Common myeloid progenitor, CD34-positive (primary cell): ENCODE results near the gene MYO6.
"Not testable (repeated sequence)": the region's sequence is repeated elsewhere in the genome, so short reads cannot be mapped to it uniquely, and the experiment has no call there.

Experiments used
- CTCF ChIA-PET: fragments of 350-600 bp; sonication (Branson Sonifier 250); formaldehyde crosslinking; loops from one replicate; lab custom pipeline; 2021; ENCODE audit warnings: antibody characterized with exemption; lab: Charles Lee
- POLR2A ChIA-PET: fragments of 350-600 bp; sonication (Branson Sonifier 250); formaldehyde crosslinking; loops from one replicate; lab custom pipeline; 2021; ENCODE audit warnings: antibody characterized with exemption; lab: Charles Lee
- DNase-seq, 3 donors: peaks; one replicate each; pipeline versions ENCODE4 v3.0.0 to v3.0.0-alpha.2; 2013
- H3K27ac ChIP-seq, 2 experiments: 1 replicate in 1 of 2; 2 replicates in 1 of 2; pipeline ENCODE4 v1.7.0; 2013; ENCODE audit warnings: inconsistent platforms in 2 of 2, low read length in 2 of 2, mild to moderate bottlenecking in 2 of 2, low read depth in 1 of 2, moderate library complexity in 1 of 2; ENCODE audit not compliant: severe bottlenecking in 2 of 2, insufficient read depth in 1 of 2, poor library complexity in 1 of 2
- H3K27me3 ChIP-seq, 5 experiments: replicated peaks in 2 of 5; 1 replicate in 3 of 5; 2 replicates in 2 of 5; pipeline versions ENCODE4 v1.6.1 to v1.7.0; 2013; ENCODE audit warnings: low read length in 4 of 5, mild to moderate bottlenecking in 2 of 5, moderate library complexity in 2 of 5, inconsistent platforms in 1 of 5; ENCODE audit not compliant: insufficient read depth in 5 of 5, control insufficient read depth in 4 of 5
- H3K36me3 ChIP-seq, 4 experiments: 1 replicate in 2 of 4; 2 replicates in 2 of 4; pipeline versions ENCODE4 v1.6.1 to v1.7.0; 2013; ENCODE audit warnings: low read length in 3 of 4, control low read depth in 1 of 4, mild to moderate bottlenecking in 1 of 4; ENCODE audit not compliant: control insufficient read depth in 4 of 4, insufficient read depth in 4 of 4
- H3K4me1 ChIP-seq, 4 experiments: 1 replicate in 3 of 4; 2 replicates in 1 of 4; pipeline versions ENCODE4 v1.6.1 to v1.7.1; 2013; ENCODE audit warnings: low read length in 3 of 4, mild to moderate bottlenecking in 3 of 4, control low read depth in 1 of 4, inconsistent platforms in 1 of 4, moderate library complexity in 1 of 4; ENCODE audit not compliant: control insufficient read depth in 4 of 4, insufficient read depth in 4 of 4; ENCODE audit errors: control extremely low read depth in 1 of 4
- H3K4me3 ChIP-seq, 7 experiments: 1 replicate in 4 of 7; 2 replicates in 3 of 7; pipeline versions ENCODE4 v1.5.1 to v1.7.0; 2013; ENCODE audit warnings: mild to moderate bottlenecking in 7 of 7, low read length in 6 of 7, moderate library complexity in 6 of 7, inconsistent platforms in 2 of 7, low read depth in 2 of 7, control low read depth in 1 of 7; ENCODE audit not compliant: insufficient read depth in 4 of 7, control insufficient read depth in 1 of 7; ENCODE audit errors: extremely low read depth in 1 of 7
- H3K9me3 ChIP-seq, 5 experiments: 1 replicate in 4 of 5; 2 replicates in 1 of 5; pipeline versions ENCODE4 v1.6.1 to v1.7.1; 2013; ENCODE audit warnings: low read length in 4 of 5, mild to moderate bottlenecking in 2 of 5, inconsistent platforms in 1 of 5, low read depth in 1 of 5, moderate library complexity in 1 of 5; ENCODE audit not compliant: control insufficient read depth in 4 of 5, insufficient read depth in 2 of 5; ENCODE audit errors: control extremely low read depth in 1 of 5
- WGBS: methylation state at CpG from one replicate; pipeline ENCODE4 v1.1.5; 2013; ENCODE audit not compliant: insufficient coverage; 5-methylcytosine and 5-hydroxymethylcytosine counted together

The MYO6 gene

DNA sequence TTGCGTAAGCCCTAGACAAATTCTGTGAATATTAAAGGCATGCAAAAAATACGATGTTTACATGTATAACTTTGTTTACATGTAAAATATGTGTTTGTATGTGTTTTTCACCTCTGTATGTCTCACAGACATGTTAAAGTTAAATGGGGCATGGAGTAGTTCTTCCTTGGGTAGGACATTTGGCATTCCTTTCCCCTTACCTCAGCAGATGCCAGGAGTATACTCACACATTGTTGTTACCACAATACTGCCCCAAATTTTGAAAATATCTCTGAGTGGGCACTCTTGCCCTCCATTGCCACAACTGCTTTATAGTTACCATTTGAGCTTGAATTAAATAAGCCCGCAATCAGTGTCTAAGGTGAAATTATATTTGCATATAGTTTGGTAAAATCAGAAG is 147.5 kb downstream of the MYO6 start:
- H3K27ac ChIP-seq, result no peak overlapping the region

DNA sequence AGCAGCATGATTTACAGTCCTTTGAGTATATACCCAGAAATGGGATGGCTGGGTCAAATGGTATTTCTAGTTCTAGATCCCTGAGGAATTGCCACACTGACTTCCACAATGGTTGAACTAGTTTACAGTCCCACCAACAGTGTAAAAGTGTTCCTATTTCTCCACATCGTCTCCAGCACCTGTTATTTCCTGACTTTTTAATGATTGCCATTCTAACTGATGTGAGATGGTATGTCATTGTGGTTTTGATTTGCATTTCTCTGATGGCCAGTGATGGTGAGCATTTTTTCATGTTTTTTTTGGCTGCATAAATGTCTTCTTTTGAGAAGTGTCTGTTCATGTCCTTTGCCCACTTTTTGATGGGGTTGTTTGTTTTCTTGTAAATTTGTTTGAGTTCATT is 151.2 kb downstream of the MYO6 start:
- H3K27ac ChIP-seq, H3K4me1 ChIP-seq, H3K4me3 ChIP-seq, CTCF ChIA-PET, H3K36me3 ChIP-seq, H3K9me3 ChIP-seq, POLR2A ChIA-PET, DNase-seq, H3K27me3 ChIP-seq: not testable (repeated sequence)
- no CpG with 5 or more reads among the region's 1 CpG for WGBS

More for the DNA sequence above, 147.5 kb downstream of the MYO6 start:
- Histone ChIP-seq H3K4me3 (no peak overlapping the region), H3K4me1 (no peaks in the 10 kb centered on the region), H3K9me3 (no peaks in the 10 kb centered on the region), H3K36me3 (no peaks in the 10 kb centered on the region), H3K27me3 (peaks cover 0 to 2% (median 0%) of the 10 kb centered on the region in 5 experiments)
- no peak for DNase-seq
- POLR2A ChIA-PET, result no interaction called here
- no CpG with 5 or more reads among the region's 3 CpGs for WGBS
- CTCF ChIA-PET, result interaction anchor here (0.6 kb wide), 1 partner anchor 127 kb away, joined by 3 read pairs; no protein-coding TSS in a partner anchor

DNA sequence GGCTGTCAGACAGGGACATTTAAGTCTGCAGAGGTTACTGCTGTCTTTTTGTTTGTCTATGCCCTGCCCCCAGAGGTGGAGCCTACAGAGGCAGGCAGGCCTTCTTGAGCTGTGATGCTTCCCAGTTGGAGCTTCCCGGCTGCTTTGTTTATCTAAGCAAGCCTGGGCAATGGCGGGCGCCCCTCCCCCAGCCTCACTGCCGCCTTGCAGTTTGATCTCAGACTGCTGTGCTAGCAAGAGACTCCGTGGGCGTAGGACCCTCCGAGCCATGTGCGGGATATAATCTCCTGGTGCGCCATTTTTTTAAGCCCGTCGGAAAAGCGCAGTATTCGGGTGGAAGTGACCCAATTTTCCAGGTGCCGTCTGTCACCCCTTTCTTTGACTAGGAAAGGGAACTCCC is 156.1 kb downstream of the MYO6 start:
- H3K4me1 ChIP-seq, DNase-seq, CTCF ChIA-PET, H3K36me3 ChIP-seq, H3K27ac ChIP-seq, H3K9me3 ChIP-seq, POLR2A ChIA-PET, H3K27me3 ChIP-seq, H3K4me3 ChIP-seq: not testable (repeated sequence)
- 97% methylated on average over 13 of the region's 14 CpGs for WGBS

DNA sequence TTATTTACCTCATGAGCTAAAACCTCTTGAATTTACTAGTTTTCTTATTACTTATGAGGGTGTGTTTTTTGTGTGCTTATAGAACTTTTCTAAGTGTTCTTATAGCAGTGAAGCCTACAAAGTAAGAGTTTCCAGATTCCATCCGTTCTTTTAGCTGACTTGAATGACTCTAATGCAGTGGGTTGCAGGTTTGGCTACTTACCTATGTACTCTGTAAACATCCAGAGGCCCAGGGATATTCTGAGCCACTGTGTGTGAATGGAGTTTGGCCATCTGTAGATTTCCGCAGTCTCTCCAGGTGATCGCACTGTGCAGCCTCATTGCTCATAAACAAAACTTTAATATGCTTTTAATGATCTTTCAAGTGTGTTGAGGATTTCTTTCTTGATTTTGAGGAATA is 157.8 kb downstream of the MYO6 start:
- POLR2A ChIA-PET, result no interaction called here
- 100% methylated on average over 1 of the region's 3 CpGs for WGBS
- Histone ChIP-seq H3K4me3 (no peak overlapping the region), H3K27ac (no peak overlapping the region), H3K36me3 (no peaks in the 10 kb centered on the region), H3K9me3 (no peaks in the 10 kb centered on the region), H3K4me1 (no peaks in the 10 kb centered on the region), H3K27me3 (peaks cover 0 to 2% (median 0%) of the 10 kb centered on the region in 5 experiments)
- DNase-seq, result no peak
- CTCF ChIA-PET, result interaction anchor here (1.1 kb wide), 1 partner anchor 14 kb away, joined by 3 read pairs; no protein-coding TSS in a partner anchor

DNA sequence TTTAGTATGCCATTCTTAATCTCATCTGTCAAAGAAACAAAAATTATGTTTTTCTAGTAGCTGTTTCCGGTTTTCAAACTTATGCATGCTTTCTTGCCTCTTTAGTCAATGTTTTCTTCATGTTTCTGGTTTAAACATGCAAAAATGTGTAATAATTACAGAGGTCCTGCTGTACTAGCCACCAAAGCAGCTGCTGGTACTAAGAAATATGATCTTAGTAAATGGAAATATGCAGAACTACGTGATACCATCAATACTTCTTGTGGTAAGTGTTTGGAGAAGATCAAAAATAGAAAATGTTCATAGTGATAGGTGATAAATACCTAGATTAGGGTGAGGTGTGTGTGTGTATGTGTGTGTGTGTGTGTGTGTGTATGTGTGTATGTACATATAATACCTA is 158.4 kb downstream of the MYO6 start:
- POLR2A ChIA-PET, result no interaction called here
- no peaks in the 10 kb centered on the region for H3K9me3 ChIP-seq
- DNase-seq, result no peak
- H3K4me1 ChIP-seq, result no peaks in the 10 kb centered on the region
- no peak overlapping the region for H3K27ac ChIP-seq
- WGBS, result 100% methylated on average over 1 of the region's 2 CpGs
- no peak overlapping the region for H3K4me3 ChIP-seq
- H3K27me3 ChIP-seq, result peaks cover 0 to 2% (median 0%) of the 10 kb centered on the region in 5 experiments
- CTCF ChIA-PET, result no interaction called here
- no peaks in the 10 kb centered on the region for H3K36me3 ChIP-seq

DNA sequence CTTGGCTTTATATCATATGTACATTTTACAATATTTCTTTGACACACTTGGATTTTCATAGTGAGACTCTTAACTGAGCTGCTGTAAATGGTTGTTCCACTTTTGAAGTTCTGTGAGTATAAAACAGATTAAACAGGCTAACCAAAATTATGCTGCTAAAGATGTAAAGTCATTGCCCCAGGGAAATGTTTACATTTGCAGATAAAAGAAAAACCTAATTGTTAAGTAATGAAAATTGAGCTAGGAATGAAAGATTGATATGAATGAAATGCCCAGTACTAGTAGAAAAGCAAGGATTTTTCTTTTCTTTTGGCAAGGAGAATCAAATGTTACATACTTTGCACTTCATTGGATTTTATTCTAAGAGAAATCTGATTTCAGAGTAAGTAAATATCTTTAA is 164.0 kb downstream of the MYO6 start:
- ChIA-PET POLR2A (no interaction called here), CTCF (interaction anchor here (1.0 to 1.3 kb wide), 2 partner anchors 20 to 23 kb away, joined by 3 to 7 read pairs; no protein-coding TSS in a partner anchor)

DNA sequence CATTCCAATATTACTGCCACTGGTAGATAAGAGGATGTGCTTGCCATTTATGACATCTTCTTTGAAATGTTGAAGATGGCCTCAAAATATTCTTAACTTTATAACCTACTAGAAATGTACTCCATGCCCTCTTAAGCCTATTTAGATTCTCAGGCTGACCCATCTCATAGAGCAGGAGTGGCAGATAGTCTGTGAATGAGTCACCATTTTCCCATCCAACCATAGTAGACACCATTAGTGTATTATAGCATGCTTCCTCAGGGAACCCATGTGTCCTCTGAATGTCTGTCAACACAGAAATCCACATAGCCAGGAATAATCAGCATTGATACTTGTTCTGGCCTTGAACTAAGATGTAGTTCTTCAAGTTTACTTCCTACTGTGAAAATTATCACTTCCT is 173.2 kb downstream of the MYO6 start:
- POLR2A ChIA-PET, result no interaction called here
- Histone ChIP-seq H3K4me3 (no peak overlapping the region), H3K36me3 (no peaks in the 10 kb centered on the region), H3K4me1 (no peaks in the 10 kb centered on the region), H3K27me3 (no peaks in the 10 kb centered on the region), H3K9me3 (no peaks in the 10 kb centered on the region), H3K27ac (no peak overlapping the region)
- DNase-seq, result no peak
- CTCF ChIA-PET, result no interaction called here

More for the DNA sequence above, 164.0 kb downstream of the MYO6 start:
- no peaks in the 10 kb centered on the region for H3K36me3 ChIP-seq
- no peak overlapping the region for H3K4me3 ChIP-seq
- H3K9me3 ChIP-seq, result no peaks in the 10 kb centered on the region
- DNase-seq, result no peak
- H3K4me1 ChIP-seq, result no peaks in the 10 kb centered on the region
- H3K27ac ChIP-seq, result no peak overlapping the region
- peaks cover 0 to 2% (median 0%) of the 10 kb centered on the region in 5 experiments for H3K27me3 ChIP-seq
